Smooth muscle cell (in vitro differentiated cells): ENCODE measurements around the gene LIMK2. TPM values are rescaled to one million over a fixed set of nuclear protein-coding genes. Genes with fewer than 3 reads are reported as not detected.

ENCODE experiments used
- DNase-seq: peaks from one replicate; lab custom pipeline; 2025; ENCODE audit not compliant: unreplicated experiment; lab: John Stamatoyannopoulos, UW
- H2AFZ ChIP-seq: fragments of 200-600 bp; sonication (generic); 2 replicates; pipeline ENCODE4 v1.6.0; 2016; ENCODE audit warnings: antibody characterized with exemption, low read depth, mild to moderate bottlenecking
- H3F3A ChIP-seq: fragments of 200-600 bp; sonication (generic); 2 replicates; pipeline ENCODE4 v1.6.0; 2017; ENCODE audit warnings: antibody characterized with exemption, low read depth
- H3K27ac ChIP-seq: fragments of 200-600 bp; sonication (generic); 2 replicates; pipeline ENCODE4 v1.5.1; 2016; ENCODE audit warnings: low read depth, mild to moderate bottlenecking
- H3K27me3 ChIP-seq: fragments of 200-600 bp; sonication (generic); 2 replicates; pipeline ENCODE4 v1.6.1; 2016; ENCODE audit warnings: low read depth, mild to moderate bottlenecking
- H3K36me3 ChIP-seq: fragments of 200-600 bp; sonication (generic); 2 replicates; pipeline ENCODE4 v1.5.1; 2016; ENCODE audit warnings: low read depth
- H3K4me1 ChIP-seq: fragments of 200-600 bp; sonication (generic); 2 replicates; pipeline ENCODE4 v1.5.1; 2016; ENCODE audit warnings: low read depth
- H3K4me2 ChIP-seq: fragments of 200-600 bp; sonication (generic); 2 replicates; pipeline ENCODE4 v1.6.0; 2016; ENCODE audit warnings: mild to moderate bottlenecking
- H3K4me3 ChIP-seq: fragments of 200-600 bp; sonication (generic); 2 replicates; pipeline ENCODE4 v1.5.1; 2016; ENCODE audit warnings: mild to moderate bottlenecking
- H3K79me2 ChIP-seq: fragments of 200-600 bp; sonication (generic); 2 replicates; pipeline ENCODE4 v1.6.0; 2016; ENCODE audit warnings: low read depth, mild to moderate bottlenecking
- H3K9ac ChIP-seq: fragments of 200-600 bp; sonication (generic); 2 replicates; pipeline ENCODE4 v1.6.0; 2016; ENCODE audit warnings: low read depth
- H3K9me3 ChIP-seq: fragments of 200-600 bp; sonication (generic); replicated peaks from 2 replicates; pipeline ENCODE4 v1.5.1; 2016; ENCODE audit warnings: low read depth
- H4K20me1 ChIP-seq: fragments of 200-600 bp; sonication (generic); 2 replicates; pipeline ENCODE4 v1.6.0; 2016; ENCODE audit warnings: low read depth
- WGBS: methylation state at CpG from one replicate; pipeline ENCODE4 v1.1.7; 2016; ENCODE audit warnings: low lambda C conversion rate; 5-methylcytosine and 5-hydroxymethylcytosine counted together
- polyA plus RNA-seq: library from polyadenylated mRNA; unstranded; fragments of >200 nt; fragmentation: Nextera tagmentation; extraction: Ambion mirVana; gene quantifications from 2 replicates; pipeline ENCODE4 v1.2.1, GENCODE V29; 2016
- small RNA-seq: library from RNA; depleted of rRNA; stranded (forward); fragments of <200 nt; gene quantifications from one replicate; pipeline ENCODE3, GENCODE V24; 2014
- total RNA-seq: library from RNA; depleted of rRNA; stranded (reverse); fragments of >200 nt; gene quantifications from 2 replicates; pipeline ENCODE4 v1.2.3, GENCODE V29; 2014
- TF ChIP-seq, protein P1 (sequence below): fragments of 200-600 bp; sonication (generic); IDR thresholded peaks from 2 replicates; pipeline ENCODE4 v1.5.1; 2017; ENCODE audit warnings: borderline replicate concordance, mild to moderate bottlenecking, antibody characterized with exemption; ENCODE audit not compliant: insufficient read depth, poor library complexity, severe bottlenecking

Gene LIMK2
- total and polyA plus RNA-seq, 2 experiments from 2014 or later = 85.7 to 126 TPM

- Histone ChIP-seq H2AFZ (no peak overlapping the region), H4K20me1 (peaks cover 45% of the 10 kb centered on the region), H3K27ac (no peak overlapping the region), H3K27me3 (no peaks in the 10 kb centered on the region), H3K4me2 (no peak overlapping the region), H3K9ac (no peak overlapping the region), H3K79me2 (no peaks in the 10 kb centered on the region), H3K4me1 (no peaks in the 10 kb centered on the region), H3K4me3 (no peak overlapping the region), H3K9me3 (no peaks in the 10 kb centered on the region), H3K36me3 (peaks cover 4% of the 10 kb centered on the region), H3F3A (no peaks in the 10 kb centered on the region)
- 61% methylated on average over 9 of the region's 9 CpGs for WGBS
- DNase-seq = no peak
- TF ChIP-seq, protein P1, sequence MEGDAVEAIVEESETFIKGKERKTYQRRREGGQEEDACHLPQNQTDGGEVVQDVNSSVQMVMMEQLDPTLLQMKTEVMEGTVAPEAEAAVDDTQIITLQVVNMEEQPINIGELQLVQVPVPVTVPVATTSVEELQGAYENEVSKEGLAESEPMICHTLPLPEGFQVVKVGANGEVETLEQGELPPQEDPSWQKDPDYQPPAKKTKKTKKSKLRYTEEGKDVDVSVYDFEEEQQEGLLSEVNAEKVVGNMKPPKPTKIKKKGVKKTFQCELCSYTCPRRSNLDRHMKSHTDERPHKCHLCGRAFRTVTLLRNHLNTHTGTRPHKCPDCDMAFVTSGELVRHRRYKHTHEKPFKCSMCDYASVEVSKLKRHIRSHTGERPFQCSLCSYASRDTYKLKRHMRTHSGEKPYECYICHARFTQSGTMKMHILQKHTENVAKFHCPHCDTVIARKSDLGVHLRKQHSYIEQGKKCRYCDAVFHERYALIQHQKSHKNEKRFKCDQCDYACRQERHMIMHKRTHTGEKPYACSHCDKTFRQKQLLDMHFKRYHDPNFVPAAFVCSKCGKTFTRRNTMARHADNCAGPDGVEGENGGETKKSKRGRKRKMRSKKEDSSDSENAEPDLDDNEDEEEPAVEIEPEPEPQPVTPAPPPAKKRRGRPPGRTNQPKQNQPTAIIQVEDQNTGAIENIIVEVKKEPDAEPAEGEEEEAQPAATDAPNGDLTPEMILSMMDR = no peak
Observed at GRCh38 chr22:31327806-31328543, 115.9 kb downstream of the LIMK2 start.

GRCh38 chr22:31328544-31328960, 116.5 kb downstream of the LIMK2 start:
- Histone ChIP-seq H3K4me2 (no peak overlapping the region), H3K79me2 (no peaks in the 10 kb centered on the region)
- 89% methylated on average over 13 of the region's 13 CpGs for WGBS

GRCh38 chr22:31329029-31329428, 116.9 kb downstream of the LIMK2 start:
- DNase-seq = no peak
- Histone ChIP-seq H3K27ac (no peak overlapping the region), H3F3A (no peaks in the 10 kb centered on the region), H3K36me3 (peaks cover 4% of the 10 kb centered on the region), H2AFZ (no peak overlapping the region), H3K79me2 (no peaks in the 10 kb centered on the region), H3K4me3 (no peak overlapping the region), H3K9ac (no peak overlapping the region), H3K9me3 (no peaks in the 10 kb centered on the region), H4K20me1 (peaks cover 47% of the 10 kb centered on the region), H3K4me2 (no peak overlapping the region), H3K4me1 (no peaks in the 10 kb centered on the region), H3K27me3 (no peaks in the 10 kb centered on the region)
- TF ChIP-seq, protein P1 = no peak
- 58% methylated on average over 4 of the region's 4 CpGs for WGBS

More at GRCh38 chr22:31328544-31328960, 116.5 kb downstream of the LIMK2 start:
- Histone ChIP-seq H3K27ac (no peak overlapping the region), H3K36me3 (peaks cover 4% of the 10 kb centered on the region), H3K9ac (no peak overlapping the region), H3K9me3 (no peaks in the 10 kb centered on the region), H3K27me3 (no peaks in the 10 kb centered on the region), H4K20me1 (peaks cover 46% of the 10 kb centered on the region), H3K4me1 (no peaks in the 10 kb centered on the region), H3F3A (no peaks in the 10 kb centered on the region), H3K4me3 (no peak overlapping the region), H2AFZ (no peak overlapping the region)
- no peak for DNase-seq
- TF ChIP-seq, protein P1 = no peak

Small RNA genes lying within 50 kb of the gene (small RNA-seq; reads per million reads assigned to genes)
- not detected for gene RF00019
- not detected for gene RNA5SP496
- not detected for gene RNU6-1128P

Other genes with a start within 250 kb of the LIMK2 start
- 21.2 and 42.9 TPM in 2 replicates for gene MORC2, start 243.5 kb upstream of the LIMK2 start, total RNA-seq
- gene MORC2, start 243.5 kb upstream of the LIMK2 start, polyA plus RNA-seq = 21.0 and 22.0 TPM in 2 replicates
- gene TUG1, start 243.0 kb upstream of the LIMK2 start, total RNA-seq = 113 and 119 TPM in 2 replicates
- gene TUG1, start 243.0 kb upstream of the LIMK2 start, polyA plus RNA-seq = 30.6 and 43.0 TPM in 2 replicates
- 46.2 and 58.6 TPM in 2 replicates for gene SMTN, start 131.0 kb upstream of the LIMK2 start, total RNA-seq
- 108 and 122 TPM in 2 replicates for gene SMTN, start 131.0 kb upstream of the LIMK2 start, polyA plus RNA-seq
- 450 and 487 TPM in 2 replicates for gene SELENOM, start 104.7 kb upstream of the LIMK2 start, total RNA-seq
- gene SELENOM, start 104.7 kb upstream of the LIMK2 start, polyA plus RNA-seq = 547 and 600 TPM in 2 replicates
- gene INPP5J, start 89.3 kb upstream of the LIMK2 start, total RNA-seq = 1.2 TPM in 2 replicates
- gene INPP5J, start 89.3 kb upstream of the LIMK2 start, polyA plus RNA-seq = 0.66 and 2.1 TPM in 2 replicates
- gene PLA2G3, start 71.8 kb upstream of the LIMK2 start, total RNA-seq = 0.04 and 0.09 TPM in 2 replicates
- gene PLA2G3, start 71.8 kb upstream of the LIMK2 start, polyA plus RNA-seq = 0.80 TPM in 1 of 2 replicates, not detected in the other
- 39.8 and 40.2 TPM in 2 replicates for gene RNF185, start 52.1 kb upstream of the LIMK2 start, total RNA-seq
- gene RNF185, start 52.1 kb upstream of the LIMK2 start, polyA plus RNA-seq = 41.8 and 45.0 TPM in 2 replicates
- 12.6 and 16.9 TPM in 2 replicates for gene PIK3IP1, start 80.2 kb downstream of the LIMK2 start, total RNA-seq
- 20.2 and 26.3 TPM in 2 replicates for gene PIK3IP1, start 80.2 kb downstream of the LIMK2 start, polyA plus RNA-seq
- gene PATZ1, start 134.0 kb downstream of the LIMK2 start, total RNA-seq = 12.9 and 14.3 TPM in 2 replicates
- 11.9 and 22.1 TPM in 2 replicates for gene PATZ1, start 134.0 kb downstream of the LIMK2 start, polyA plus RNA-seq
- 59.5 and 78.4 TPM in 2 replicates for gene DRG1, start 187.3 kb downstream of the LIMK2 start, total RNA-seq
- gene DRG1, start 187.3 kb downstream of the LIMK2 start, polyA plus RNA-seq = 64.3 and 69.2 TPM in 2 replicates